ENCODE data around the gene ELFN1.

ELFN1 gene

GRCh38 chr7:1697499-1698125, 27.5 kb downstream of the ELFN1 start:
- no peak for TF ChIP-seq REST (IDR thresholded peaks at IDR 0.05; ENCODE audit: insufficient read depth in 1 of 2, low read depth in 2 of 2, low read length in 2 of 2)
- no peak for TF ChIP-seq SIN3A (IDR thresholded peaks at IDR 0.05; ENCODE audit: borderline replicate concordance, insufficient read depth, low read length)
- no peak for TF ChIP-seq FOXP2 (optimal IDR thresholded peaks at IDR 0.05; ENCODE audit: borderline replicate concordance, extremely low read depth, extremely low read length, insufficient read depth)
- TF ChIP-seq POLR2AphosphoS5 (IDR thresholded peaks at IDR 0.05; ENCODE audit: low read depth, low read length): no peak
- no peak for TF ChIP-seq TAF1 (IDR thresholded peaks at IDR 0.05; ENCODE audit: borderline replicate concordance, insufficient read depth, low read length)

DNA sequence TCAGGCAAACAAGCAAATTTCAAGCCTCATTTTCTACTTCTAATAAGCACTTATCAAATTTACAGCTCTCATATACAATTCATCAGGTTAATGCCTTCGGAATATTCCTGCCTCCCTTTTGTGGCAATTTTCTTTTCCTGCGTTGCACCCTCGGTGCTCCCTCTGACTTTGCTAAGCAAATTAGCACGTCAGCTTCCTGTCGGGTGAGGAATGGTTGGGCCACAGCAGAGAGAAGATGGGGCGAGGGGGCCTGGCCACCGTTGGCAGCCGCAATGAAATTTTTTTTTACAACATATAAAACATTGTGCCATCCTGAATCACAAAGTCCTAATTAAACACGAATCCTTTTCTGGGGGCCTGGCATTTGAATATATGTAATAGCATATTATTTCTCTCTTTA, 28.1 kb downstream of the ELFN1 start:
- TF ChIP-seq REST (IDR thresholded peaks at IDR 0.05; ENCODE audit: insufficient read depth in 1 of 2, low read depth in 2 of 2, low read length in 2 of 2): no peak
- no peak for TF ChIP-seq SIN3A (IDR thresholded peaks at IDR 0.05; ENCODE audit: borderline replicate concordance, insufficient read depth, low read length)

- no peak for TF ChIP-seq POLR2AphosphoS5 (IDR thresholded peaks at IDR 0.05; ENCODE audit: low read depth, low read length)
- TF ChIP-seq TAF1 (IDR thresholded peaks at IDR 0.05; ENCODE audit: borderline replicate concordance, insufficient read depth, low read length): no peak
- no peak for TF ChIP-seq SIN3A (IDR thresholded peaks at IDR 0.05; ENCODE audit: borderline replicate concordance, insufficient read depth, low read length)
- no peak for TF ChIP-seq FOXP2 (optimal IDR thresholded peaks at IDR 0.05; ENCODE audit: borderline replicate concordance, extremely low read depth, extremely low read length, insufficient read depth)
- TF ChIP-seq REST (IDR thresholded peaks at IDR 0.05; ENCODE audit: insufficient read depth in 1 of 2, low read depth in 2 of 2, low read length in 2 of 2): no peak
Measured at GRCh38 chr7:1698951-1699350, 28.9 kb downstream of the ELFN1 start.

DNA sequence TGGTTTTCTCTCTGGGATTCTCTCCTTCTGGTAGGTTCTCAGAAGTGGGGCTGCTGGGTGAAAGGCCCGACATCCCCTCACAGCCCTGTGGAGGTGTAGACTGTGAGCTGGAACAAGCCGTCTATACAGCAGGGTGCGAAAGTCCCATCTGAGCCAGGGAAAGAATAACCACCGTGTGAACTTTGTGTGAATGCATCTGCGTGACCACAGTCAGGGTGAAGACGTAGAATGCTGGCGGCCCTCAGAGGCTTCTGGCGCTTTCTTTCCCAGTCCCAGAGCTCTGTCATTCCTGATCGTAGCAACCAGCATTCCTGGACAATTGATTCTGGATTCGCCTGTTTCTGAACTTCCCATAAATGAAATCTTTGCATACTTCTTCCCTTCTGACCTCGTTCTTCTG, 30.0 kb downstream of the ELFN1 start:
- TF ChIP-seq TAF1 (IDR thresholded peaks at IDR 0.05; ENCODE audit: borderline replicate concordance, insufficient read depth, low read length) (no peak), SIN3A (IDR thresholded peaks at IDR 0.05; ENCODE audit: borderline replicate concordance, insufficient read depth, low read length) (no peak), POLR2AphosphoS5 (IDR thresholded peaks at IDR 0.05; ENCODE audit: low read depth, low read length) (no peak), REST (IDR thresholded peaks at IDR 0.05; ENCODE audit: insufficient read depth in 1 of 2, low read depth in 2 of 2, low read length in 2 of 2) (no peak), FOXP2 (optimal IDR thresholded peaks at IDR 0.05; ENCODE audit: borderline replicate concordance, extremely low read depth, extremely low read length, insufficient read depth) (no peak)
